ENCODE measurements around the gene PRLHR.
A peak's percentile ranks its signal among the peaks of the same experiment; 100 is the strongest.

The PRLHR gene

DNA sequence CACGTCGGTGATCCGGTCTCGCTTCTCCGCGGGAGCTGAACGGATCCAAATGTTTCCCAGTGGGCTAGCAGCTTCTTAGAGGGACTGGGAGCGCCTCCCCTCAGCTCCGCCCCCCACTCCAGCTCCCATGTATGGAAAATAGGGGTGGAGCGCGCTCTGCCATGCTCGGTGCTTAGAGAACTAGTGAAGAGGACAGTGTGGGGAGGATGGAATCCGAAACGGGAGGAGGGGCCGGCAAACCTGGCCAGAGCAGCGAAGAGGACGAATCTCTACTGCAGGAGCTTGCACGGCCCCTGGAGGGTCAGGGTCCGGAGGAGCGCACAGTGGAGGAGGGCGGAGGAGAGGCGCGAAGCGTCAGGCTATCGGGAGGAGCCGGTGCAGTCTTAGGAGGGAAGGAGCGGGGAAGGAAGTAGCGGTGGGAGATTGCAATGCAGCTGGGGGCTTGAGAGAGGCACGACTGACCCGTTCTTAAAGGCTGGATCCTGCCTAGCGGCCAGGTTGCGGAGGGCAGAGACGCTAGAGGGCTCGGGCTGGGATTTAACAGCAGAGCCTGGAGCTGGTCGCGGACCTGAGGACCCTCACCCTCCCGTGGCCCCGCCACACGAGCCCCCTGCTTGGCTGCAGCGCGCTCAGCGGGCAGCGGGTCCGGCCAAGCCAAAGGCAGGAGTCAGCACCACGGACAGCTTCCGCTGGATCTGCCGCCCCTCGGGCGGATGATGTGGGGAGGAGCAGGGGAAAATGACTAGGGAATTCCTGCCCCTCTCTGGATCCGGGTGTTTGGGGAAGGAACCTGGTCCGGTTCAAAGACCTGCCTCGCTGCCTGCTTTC is at the start of gene PRLHR:
PRLHR (minus strand) TSS at position 51 of the 828 bp plus-strand sequence. CDS start 404 bp downstream, outside the sequence.
- TF ChIP-seq EP300 (IDR thresholded peaks at IDR 0.05; ENCODE audit: borderline replicate concordance) = no peak
- no peak for TF ChIP-seq ZBTB7A (IDR thresholded peaks at IDR 0.05; ENCODE audit: low read depth)
- TF ChIP-seq, protein P1, sequence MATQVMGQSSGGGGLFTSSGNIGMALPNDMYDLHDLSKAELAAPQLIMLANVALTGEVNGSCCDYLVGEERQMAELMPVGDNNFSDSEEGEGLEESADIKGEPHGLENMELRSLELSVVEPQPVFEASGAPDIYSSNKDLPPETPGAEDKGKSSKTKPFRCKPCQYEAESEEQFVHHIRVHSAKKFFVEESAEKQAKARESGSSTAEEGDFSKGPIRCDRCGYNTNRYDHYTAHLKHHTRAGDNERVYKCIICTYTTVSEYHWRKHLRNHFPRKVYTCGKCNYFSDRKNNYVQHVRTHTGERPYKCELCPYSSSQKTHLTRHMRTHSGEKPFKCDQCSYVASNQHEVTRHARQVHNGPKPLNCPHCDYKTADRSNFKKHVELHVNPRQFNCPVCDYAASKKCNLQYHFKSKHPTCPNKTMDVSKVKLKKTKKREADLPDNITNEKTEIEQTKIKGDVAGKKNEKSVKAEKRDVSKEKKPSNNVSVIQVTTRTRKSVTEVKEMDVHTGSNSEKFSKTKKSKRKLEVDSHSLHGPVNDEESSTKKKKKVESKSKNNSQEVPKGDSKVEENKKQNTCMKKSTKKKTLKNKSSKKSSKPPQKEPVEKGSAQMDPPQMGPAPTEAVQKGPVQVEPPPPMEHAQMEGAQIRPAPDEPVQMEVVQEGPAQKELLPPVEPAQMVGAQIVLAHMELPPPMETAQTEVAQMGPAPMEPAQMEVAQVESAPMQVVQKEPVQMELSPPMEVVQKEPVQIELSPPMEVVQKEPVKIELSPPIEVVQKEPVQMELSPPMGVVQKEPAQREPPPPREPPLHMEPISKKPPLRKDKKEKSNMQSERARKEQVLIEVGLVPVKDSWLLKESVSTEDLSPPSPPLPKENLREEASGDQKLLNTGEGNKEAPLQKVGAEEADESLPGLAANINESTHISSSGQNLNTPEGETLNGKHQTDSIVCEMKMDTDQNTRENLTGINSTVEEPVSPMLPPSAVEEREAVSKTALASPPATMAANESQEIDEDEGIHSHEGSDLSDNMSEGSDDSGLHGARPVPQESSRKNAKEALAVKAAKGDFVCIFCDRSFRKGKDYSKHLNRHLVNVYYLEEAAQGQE (IDR thresholded peaks at IDR 0.05; ENCODE audit: low read depth) = peak; percentile 99
- TF ChIP-seq, protein P2, sequence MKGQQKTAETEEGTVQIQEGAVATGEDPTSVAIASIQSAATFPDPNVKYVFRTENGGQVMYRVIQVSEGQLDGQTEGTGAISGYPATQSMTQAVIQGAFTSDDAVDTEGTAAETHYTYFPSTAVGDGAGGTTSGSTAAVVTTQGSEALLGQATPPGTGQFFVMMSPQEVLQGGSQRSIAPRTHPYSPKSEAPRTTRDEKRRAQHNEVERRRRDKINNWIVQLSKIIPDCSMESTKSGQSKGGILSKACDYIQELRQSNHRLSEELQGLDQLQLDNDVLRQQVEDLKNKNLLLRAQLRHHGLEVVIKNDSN (IDR thresholded peaks at IDR 0.05) = no peak
- no peak for TF ChIP-seq YY1 (IDR thresholded peaks at IDR 0.05; ENCODE audit: low read depth)

DNA sequence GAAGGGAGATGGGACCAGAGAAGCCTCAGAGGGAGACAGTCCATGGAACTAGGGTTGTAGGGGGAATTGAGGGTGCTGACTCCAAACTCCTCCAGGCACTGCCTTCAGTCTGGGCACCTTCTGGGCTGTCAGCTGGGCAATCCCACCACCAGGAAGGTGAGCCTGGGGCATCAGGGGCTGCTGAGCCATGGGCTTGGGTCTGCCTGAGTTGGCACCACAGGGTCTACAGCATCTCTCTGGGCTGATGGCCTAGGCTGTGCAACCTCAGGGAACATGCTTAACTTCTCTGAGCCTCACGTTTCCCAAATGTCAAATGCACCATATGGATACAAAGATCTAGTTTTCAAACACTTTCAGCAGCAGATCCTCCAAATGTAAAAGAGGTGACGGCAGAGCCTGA is 46.8 kb upstream of the PRLHR start:
- TF ChIP-seq CREB1 (IDR thresholded peaks at IDR 0.05; ENCODE audit: low read depth) = no peak
- TF ChIP-seq, protein P1 (IDR thresholded peaks at IDR 0.05; ENCODE audit: low read depth) = no peak

DNA sequence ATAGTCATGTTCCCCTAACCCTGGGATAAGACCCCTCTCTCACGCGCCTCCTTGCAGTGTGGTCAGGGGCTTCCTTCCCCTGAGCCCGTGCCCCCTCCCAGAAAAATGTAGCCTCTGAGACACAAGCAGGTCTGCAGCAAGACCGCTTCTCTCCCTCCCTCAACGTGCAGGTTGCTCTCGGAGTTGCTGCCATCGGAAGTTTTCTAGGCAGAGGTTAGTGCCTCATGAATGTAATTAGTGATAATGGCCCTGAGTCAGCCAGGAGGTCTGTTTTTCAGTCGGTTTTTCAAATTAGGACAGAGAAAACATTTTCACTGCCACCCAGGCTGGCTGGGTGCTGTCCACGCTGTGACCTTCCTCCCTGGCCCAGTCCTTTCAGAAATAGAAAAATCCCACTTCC is 43.2 kb upstream of the PRLHR start:
- no peak for TF ChIP-seq ZBTB7A (IDR thresholded peaks at IDR 0.05; ENCODE audit: low read depth)
- no peak for TF ChIP-seq EP300 (IDR thresholded peaks at IDR 0.05; ENCODE audit: borderline replicate concordance)
- TF ChIP-seq, protein P1 (IDR thresholded peaks at IDR 0.05; ENCODE audit: low read depth) = no peak
- no peak for TF ChIP-seq FOXM1 (IDR thresholded peaks at IDR 0.05; ENCODE audit: borderline replicate concordance, low read depth)
- TF ChIP-seq, protein P3, sequence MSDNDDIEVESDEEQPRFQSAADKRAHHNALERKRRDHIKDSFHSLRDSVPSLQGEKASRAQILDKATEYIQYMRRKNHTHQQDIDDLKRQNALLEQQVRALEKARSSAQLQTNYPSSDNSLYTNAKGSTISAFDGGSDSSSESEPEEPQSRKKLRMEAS (IDR thresholded peaks at IDR 0.05) = no peak
- no peak for TF ChIP-seq NFIC (IDR thresholded peaks at IDR 0.05)
- no peak for TF ChIP-seq TCF12 (IDR thresholded peaks at IDR 0.05; ENCODE audit: low read depth)
- TF ChIP-seq EGR1 (IDR thresholded peaks at IDR 0.05) = no peak
- no peak for TF ChIP-seq YY1 (IDR thresholded peaks at IDR 0.05; ENCODE audit: low read depth)
- TF ChIP-seq RAD21 (IDR thresholded peaks at IDR 0.05; ENCODE audit: low read depth) = no peak
- TF ChIP-seq TEAD4 (IDR thresholded peaks at IDR 0.05) = no peak
- TF ChIP-seq TAF1 (IDR thresholded peaks at IDR 0.05; ENCODE audit: low read depth) = no peak
- TF ChIP-seq, protein P2 (IDR thresholded peaks at IDR 0.05) = no peak
- TF ChIP-seq CEBPB (IDR thresholded peaks at IDR 0.05) = no peak
- no peak for TF ChIP-seq CREB1 (IDR thresholded peaks at IDR 0.05; ENCODE audit: low read depth)

DNA sequence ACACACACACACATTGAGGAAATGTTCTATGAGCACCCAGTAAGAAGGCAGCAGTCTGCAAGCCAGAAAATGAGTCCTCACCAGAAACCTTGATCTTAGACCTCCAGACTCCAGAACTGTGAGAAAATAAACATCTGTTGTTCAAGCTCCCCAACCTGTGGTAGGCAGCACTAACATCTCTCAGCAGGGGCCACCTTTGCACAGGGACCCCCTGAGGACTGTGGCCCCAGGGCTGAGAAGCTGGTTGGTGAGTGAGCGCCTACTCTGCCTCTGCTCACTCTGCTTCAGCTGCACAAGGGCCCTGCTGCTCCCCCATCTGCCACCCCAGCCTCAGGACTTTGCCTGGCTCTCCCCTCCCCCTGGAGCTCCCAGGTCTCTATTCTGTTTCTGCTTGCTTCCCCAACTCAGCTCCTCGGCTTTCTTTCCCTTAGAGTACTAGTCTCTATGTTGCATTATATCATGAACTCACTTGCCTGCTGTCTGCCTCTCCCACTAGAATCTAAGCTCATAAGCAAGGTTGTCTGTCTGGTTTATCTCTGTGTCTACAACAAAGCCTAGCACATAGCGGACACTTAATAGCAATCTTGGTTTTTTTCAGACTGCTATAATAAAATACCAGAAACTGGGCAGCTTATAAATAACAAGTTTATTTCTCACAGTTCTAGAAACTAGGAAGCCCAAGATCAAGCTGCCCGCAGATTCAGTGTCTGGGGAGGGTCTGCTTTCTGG is 40.4 kb upstream of the PRLHR start:
- TF ChIP-seq EP300 (IDR thresholded peaks at IDR 0.05; ENCODE audit: borderline replicate concordance) (no peak), YY1 (IDR thresholded peaks at IDR 0.05; ENCODE audit: low read depth) (no peak), NFIC (IDR thresholded peaks at IDR 0.05) (no peak), CEBPB (IDR thresholded peaks at IDR 0.05) (no peak), TEAD4 (IDR thresholded peaks at IDR 0.05) (no peak), EGR1 (IDR thresholded peaks at IDR 0.05) (no peak), TCF12 (IDR thresholded peaks at IDR 0.05; ENCODE audit: low read depth) (no peak), RAD21 (IDR thresholded peaks at IDR 0.05; ENCODE audit: low read depth) (no peak), ZBTB7A (IDR thresholded peaks at IDR 0.05; ENCODE audit: low read depth) (no peak), TAF1 (IDR thresholded peaks at IDR 0.05; ENCODE audit: low read depth) (no peak), CREB1 (IDR thresholded peaks at IDR 0.05; ENCODE audit: low read depth) (no peak), FOXM1 (IDR thresholded peaks at IDR 0.05; ENCODE audit: borderline replicate concordance, low read depth) (no peak)
- TF ChIP-seq, protein P3 (IDR thresholded peaks at IDR 0.05) = no peak
- TF ChIP-seq, protein P1 (IDR thresholded peaks at IDR 0.05; ENCODE audit: low read depth) = no peak
- TF ChIP-seq, protein P2 (IDR thresholded peaks at IDR 0.05) = no peak

Data from Ishikawa (cell line).